ENCODE measurements around the gene CALU.

The CALU gene

DNA sequence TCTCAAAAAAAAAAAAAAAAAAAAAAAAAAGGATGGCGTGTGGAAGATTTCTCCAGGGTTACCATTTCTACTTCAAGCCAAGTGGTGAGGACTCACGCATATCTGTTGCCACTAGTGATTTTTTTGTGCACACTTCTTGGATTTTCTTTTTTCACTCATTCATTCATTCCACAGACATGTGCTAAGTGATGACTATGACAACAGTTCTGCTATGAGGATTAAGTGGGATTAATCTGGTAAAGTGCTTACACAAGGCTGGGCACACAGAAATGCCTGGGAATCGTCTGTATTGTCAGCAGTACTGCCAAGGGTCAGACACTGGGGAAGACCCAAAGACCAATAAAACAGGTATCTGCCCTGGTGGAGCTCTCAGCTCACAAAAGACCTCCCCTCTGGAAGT is 42.7 kb downstream of the CALU start:
- H3K27me3 Mint-ChIP-seq = no peaks in the 10 kb centered on the region

DNA sequence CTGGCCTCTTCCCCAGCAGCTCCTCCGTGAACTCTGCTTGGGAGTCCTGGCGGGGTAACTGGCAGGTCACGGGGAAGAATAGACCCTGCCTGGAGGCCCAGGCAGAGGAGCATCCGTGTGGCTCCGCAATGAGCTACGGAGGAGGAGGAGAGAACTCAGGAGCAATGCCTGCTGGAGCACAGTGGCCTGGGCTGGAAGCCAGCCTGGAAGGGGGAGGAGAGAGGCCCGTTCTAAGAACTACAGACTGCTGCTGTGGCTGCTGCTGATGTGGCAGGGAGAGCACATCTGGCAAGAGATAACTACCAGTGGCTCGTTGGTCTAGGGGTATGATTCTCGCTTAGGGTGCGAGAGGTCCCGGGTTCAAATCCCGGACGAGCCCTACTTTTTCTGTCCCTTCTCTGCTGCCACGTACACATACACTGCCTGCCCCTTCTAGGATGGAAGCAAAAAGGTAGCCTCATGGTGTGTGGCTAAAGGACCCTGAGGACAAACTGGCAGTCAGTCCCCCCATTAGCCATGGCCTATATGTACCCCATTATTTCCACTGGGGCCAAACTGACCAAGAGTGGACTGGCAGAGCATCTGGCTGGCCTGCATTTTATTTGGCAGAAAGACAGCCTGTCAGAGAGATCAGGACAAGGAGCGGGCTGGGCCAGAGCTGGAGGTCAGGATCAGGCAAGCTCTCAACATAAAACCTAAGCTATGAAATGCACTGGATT is 44.1 kb downstream of the CALU start:
- Mint-ChIP-seq H3K4me1 (no peaks in the 10 kb centered on the region), H3K4me3 (no peak overlapping the region), H3K27ac (peak overlapping the region in 1 of 2 donors; percentile 83), H3K27me3 (no peaks in the 10 kb centered on the region), H3K9me3 (peaks cover 0 to 5% of the 10 kb centered on the region in 2 donors)
- ATAC-seq = peak; percentile 35
- peak in 1 of 2 donors; percentile 17 for DNase-seq

More for the DNA sequence above, 42.7 kb downstream of the CALU start:
- H3K4me1 Mint-ChIP-seq = peaks cover 13% of the 10 kb centered on the region
- ATAC-seq = no peak
- H3K4me3 Mint-ChIP-seq = no peak overlapping the region
- DNase-seq = no peak
- peaks cover 6 to 19% of the 10 kb centered on the region in 2 donors for H3K9me3 Mint-ChIP-seq
- H3K27ac Mint-ChIP-seq = no peak overlapping the region

DNA sequence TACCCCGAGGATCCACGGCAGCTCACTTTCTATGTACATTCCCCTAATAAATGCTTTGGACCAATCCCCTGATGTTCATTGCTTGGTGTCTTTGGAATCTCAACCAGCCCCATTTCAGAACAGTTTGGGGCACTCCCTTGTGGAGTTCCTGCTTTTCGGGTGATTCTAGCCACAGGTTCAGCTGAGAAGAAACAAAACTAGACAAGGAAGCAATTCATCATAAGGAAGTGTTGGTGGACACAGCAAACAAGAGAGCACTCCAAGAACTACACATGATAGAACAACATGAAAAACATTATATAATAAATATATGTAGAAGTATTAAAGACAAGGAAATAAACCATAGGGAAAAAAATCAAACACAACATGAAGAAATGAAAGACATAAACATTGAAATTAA is 46.6 kb downstream of the CALU start:
- H3K27me3 Mint-ChIP-seq = peaks cover 19% of the 10 kb centered on the region
- no peak overlapping the region for H3K4me3 Mint-ChIP-seq
- DNase-seq (no peak), ATAC-seq (no peak)
- no peaks in the 10 kb centered on the region for H3K9me3 Mint-ChIP-seq
- H3K4me1 Mint-ChIP-seq = peaks cover 6% of the 10 kb centered on the region
- no peak overlapping the region for H3K27ac Mint-ChIP-seq

DNA sequence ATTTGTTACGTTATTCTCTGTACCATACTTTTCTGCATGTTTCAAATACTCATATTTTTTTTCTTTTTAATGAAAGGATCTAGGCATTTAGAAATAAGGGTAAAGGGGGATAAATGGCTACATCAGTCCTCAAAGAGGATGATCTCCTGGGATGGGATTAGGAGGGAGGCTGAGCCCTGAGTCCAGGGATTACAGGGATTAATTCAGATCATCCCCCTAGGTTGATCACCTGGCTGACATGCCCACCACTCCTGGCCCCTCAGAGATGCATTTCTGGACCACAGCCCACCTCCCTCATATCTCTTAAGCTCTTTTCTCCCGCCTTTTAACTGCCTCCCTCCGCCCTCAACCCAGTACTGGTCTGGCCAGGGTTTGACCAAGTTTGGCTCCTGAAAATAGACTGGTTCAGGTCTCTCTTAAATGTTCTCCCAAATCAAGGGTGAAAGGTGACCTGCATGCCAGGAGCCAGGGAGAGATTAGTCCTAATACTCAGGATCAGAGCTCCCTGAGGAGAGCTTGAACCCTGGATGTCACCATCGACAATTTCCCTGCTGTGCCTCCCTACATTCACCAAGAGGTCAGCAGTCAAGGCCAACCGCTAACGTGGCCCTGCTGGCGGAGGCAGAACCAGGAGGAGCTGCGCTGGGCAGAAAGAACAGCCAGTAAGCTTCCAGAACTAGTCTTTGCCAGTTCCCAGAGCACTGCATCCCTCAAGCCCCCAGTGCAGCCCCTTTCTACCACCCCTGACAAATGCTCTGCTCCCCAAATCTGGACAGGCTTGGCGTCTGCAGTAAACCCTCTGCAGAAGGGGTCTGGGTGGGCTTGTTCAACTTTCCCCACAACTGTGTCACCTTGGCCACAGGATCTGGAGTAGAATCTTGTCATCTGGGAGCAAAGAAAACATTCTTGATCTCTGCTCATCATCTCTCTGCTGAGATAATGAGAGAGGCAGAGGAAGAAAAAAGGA is 49.6 kb downstream of the CALU start:
- Mint-ChIP-seq H3K4me1 (peaks cover 15% of the 10 kb centered on the region), H3K27ac (no peak overlapping the region), H3K4me3 (no peak overlapping the region), H3K9me3 (no peaks in the 10 kb centered on the region), H3K27me3 (peaks cover 19% of the 10 kb centered on the region)
- DNase-seq = no peak
- no peak for ATAC-seq

DNA sequence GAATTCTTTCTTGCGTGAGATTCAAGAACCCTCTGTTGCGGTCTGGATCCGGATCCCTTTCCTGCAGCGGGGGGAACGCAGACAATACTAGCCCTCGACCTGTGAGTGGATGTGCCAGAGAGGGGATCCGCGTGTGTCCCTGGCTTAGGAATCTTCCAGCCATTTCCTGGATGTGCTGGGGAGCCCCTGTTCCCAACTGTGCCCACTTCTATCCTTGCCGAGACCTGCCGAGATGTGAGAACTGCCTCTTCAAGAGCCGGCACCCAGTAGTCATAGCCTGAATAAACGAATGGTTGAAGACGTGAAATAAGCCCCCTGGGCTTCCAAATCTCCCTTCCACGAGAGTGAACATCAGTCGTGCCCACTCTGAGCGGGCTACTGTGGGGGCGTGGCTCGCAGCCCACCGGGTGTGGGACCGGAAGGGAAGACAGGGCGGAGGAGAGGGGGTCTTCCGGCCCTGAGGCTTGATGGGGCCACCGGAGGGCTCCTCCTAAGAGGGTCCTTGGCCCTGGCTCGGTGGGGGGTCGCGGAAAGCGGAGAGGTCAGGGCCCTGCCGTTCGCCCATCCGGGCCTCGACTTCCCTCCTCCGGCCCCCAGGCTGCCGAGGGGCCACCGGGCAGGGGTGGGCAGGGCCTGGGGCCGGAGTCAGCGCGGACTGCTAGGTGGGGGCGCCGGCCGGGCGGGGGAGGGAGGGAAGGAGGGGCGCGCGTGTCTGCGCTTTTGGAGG is 51.3 kb downstream of the CALU start:
- no peaks in the 10 kb centered on the region for H3K9me3 Mint-ChIP-seq
- DNase-seq = no peak
- ATAC-seq = no peak
- peaks cover 19% of the 10 kb centered on the region for H3K27me3 Mint-ChIP-seq
- H3K4me1 Mint-ChIP-seq = peaks cover 15% of the 10 kb centered on the region
- peak overlapping the region; percentile 73 to 85 for H3K4me3 Mint-ChIP-seq
- H3K27ac Mint-ChIP-seq = peak overlapping the region; percentile 42 to 91

DNA sequence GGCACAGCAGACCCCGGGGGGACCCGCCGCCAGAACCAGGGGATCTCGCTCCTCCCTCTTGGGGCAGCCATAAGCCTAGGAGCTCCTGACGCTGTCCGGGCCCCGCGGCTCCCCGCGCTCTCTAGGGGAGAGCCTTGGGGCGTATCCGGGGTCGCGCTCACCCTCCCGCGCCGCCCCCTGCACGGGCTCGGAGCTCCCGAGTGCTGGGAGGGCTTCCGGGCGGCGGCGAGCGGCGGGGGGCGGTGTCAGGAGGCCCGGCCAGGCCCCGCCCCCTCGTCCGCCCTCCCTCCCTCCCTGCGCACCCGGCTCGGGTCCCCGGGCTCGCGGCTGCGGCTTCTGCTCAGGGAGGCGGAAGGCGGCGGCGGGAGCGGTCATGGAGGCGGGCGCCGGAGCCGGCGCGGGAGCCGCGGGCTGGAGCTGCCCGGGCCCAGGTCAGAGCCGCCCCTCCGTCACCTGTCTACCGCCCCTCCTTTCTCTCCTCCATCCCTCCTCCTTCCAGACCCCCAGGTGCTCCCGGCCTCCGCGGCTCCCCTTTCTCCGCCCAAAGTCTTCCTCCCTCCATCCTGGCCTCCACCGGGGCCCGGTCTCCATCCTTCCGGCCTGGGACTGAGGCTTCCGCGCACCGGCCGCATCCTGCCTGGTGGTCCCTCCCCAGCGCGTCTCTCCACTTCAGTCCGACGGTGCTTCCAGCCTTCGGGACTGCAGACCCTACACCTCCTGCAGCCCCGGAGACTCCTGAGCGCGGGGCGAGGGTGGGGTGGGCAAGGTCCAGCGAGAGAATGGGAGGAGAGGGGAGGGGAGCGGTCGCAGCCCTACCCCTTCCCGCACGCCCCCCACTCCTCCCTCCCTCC is 52.2 kb downstream of the CALU start, which contains the start of gene CCDC136:
Gene CCDC136, plus strand, starts transcription at position 848 of the 851 bp plus-strand sequence. CDS start 444 bp downstream, outside the sequence.
- Mint-ChIP-seq H3K9me3 (no peaks in the 10 kb centered on the region), H3K4me3 (peak within 1 kb of the TSS; percentile 94 to 95), H3K27me3 (peaks cover 19% of the 10 kb centered on the region), H3K4me1 (peaks cover 15% of the 10 kb centered on the region), H3K27ac (peak within 1 kb of the TSS; percentile 81 to 93)
- DNase-seq = peak; percentile 69 to 73
- ATAC-seq = peak; percentile 87

DNA sequence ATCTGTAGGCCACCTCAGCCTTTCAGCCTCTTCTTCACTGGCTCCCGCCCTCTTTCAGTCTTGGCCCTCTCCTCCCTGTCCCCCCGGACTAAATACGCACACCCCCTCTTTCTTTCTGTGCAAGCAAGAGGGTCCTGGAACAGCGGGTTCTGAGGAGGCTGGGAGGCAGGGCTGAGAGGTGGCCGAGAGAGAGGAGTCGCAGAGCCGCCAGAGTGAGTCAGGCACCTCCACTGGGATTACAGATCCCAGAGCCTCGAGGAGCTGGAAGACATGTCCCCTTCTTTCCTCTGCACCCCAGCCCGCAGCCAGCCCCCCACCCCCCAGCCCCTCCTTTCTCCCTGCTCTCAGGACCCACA is 52.8 kb downstream of the CALU start:
- peak overlapping the region in 1 of 2 donors; percentile 81 for H3K27ac Mint-ChIP-seq

DNA sequence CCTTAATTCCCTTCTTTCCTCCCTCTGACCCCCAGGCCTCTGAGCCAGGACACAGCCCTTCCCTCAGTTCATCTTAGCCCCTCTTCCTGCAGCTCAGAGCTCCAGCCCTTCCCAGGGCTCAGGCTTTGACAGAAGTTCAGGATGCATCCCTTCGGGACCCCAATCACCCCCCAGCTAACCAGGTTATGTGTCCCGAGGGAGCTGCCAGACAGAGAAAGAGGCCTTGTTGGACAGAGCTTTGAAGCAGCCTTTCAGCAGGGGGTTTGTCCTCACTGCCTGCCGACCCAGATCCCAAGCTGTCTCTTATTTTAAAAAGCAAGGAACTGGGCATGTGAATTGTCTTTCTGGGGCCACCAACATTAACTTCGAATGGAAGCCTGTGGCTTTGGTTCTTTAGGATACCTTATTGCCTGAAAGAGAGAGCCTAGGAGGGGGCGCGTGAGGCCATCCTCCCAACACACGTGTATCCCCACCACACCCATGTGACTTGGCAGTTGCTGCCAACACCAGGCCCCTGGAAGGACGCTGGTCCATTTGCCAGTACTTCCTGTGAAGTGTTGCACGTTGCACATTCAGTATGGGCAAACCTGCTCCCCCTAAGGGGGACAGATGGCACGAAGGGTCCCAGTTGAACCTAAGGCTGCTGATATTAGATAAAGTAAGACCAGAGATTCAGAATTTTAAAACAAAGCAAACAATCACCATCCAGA is 53.5 kb downstream of the CALU start:
- Mint-ChIP-seq H3K27me3 (peaks cover 19% of the 10 kb centered on the region), H3K27ac (peak overlapping the region; percentile 47 to 68), H3K4me3 (peak overlapping the region; percentile 60 to 95), H3K9me3 (no peaks in the 10 kb centered on the region), H3K4me1 (peaks cover 15% of the 10 kb centered on the region)
- no peak for DNase-seq
- no peak for ATAC-seq

More for the DNA sequence above, 52.8 kb downstream of the CALU start:
- Mint-ChIP-seq H3K27me3 (peaks cover 19% of the 10 kb centered on the region), H3K4me1 (peaks cover 15% of the 10 kb centered on the region), H3K4me3 (peak overlapping the region; percentile 94 to 95), H3K9me3 (no peaks in the 10 kb centered on the region)
- no peak for DNase-seq
- ATAC-seq = no peak

DNA sequence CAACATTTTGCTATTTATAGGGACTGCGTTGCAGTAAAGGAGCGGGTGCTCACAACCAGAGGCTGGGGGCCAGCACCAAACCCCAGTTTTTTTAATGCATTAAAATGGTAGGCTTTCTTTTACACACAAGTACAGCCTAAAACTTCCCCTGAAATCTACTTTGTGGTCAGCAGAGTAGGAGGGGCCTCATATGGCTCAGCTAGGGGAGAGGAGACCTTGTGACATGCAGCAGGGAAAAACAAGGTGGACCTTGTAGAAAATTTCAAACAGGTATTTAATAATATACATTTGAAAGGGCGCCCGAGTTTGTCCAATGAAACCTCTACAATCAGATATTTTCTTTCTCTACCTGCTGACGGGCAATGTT is 54.0 kb downstream of the CALU start:
- H3K9me3 Mint-ChIP-seq = no peaks in the 10 kb centered on the region
- peaks cover 15% of the 10 kb centered on the region for H3K4me1 Mint-ChIP-seq
- H3K4me3 Mint-ChIP-seq = no peak overlapping the region
- H3K27ac Mint-ChIP-seq = no peak overlapping the region
- no peak for DNase-seq
- H3K27me3 Mint-ChIP-seq = peaks cover 19% of the 10 kb centered on the region
- no peak for ATAC-seq

DNA sequence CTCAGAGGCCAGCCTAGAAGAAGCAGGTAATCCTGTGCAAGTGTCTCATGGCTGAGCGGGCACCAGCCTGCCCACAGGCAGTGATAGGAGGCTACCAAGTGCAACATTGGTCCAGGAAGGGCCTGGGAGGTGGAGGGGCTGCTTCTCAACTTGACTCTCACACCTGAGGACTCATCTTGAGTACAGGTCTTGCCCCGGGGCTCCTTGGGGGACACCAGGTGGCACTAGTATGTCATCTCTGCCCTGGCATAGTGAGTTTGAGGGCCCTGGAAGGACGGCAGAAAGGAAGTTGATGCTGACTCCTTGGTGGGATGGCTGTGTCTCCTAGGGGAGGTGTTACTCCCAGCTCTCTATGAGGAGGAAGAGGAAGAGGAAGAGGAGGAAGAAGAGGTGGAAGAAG is 54.9 kb downstream of the CALU start:
- H3K9me3 Mint-ChIP-seq = no peaks in the 10 kb centered on the region
- H3K27ac Mint-ChIP-seq = peak overlapping the region in 1 of 2 donors; percentile 92
- H3K4me3 Mint-ChIP-seq = no peak overlapping the region
- peak; percentile 16 to 26 for DNase-seq
- ATAC-seq = no peak
- H3K27me3 Mint-ChIP-seq = peaks cover 14% of the 10 kb centered on the region
- peaks cover 15% of the 10 kb centered on the region for H3K4me1 Mint-ChIP-seq

DNA sequence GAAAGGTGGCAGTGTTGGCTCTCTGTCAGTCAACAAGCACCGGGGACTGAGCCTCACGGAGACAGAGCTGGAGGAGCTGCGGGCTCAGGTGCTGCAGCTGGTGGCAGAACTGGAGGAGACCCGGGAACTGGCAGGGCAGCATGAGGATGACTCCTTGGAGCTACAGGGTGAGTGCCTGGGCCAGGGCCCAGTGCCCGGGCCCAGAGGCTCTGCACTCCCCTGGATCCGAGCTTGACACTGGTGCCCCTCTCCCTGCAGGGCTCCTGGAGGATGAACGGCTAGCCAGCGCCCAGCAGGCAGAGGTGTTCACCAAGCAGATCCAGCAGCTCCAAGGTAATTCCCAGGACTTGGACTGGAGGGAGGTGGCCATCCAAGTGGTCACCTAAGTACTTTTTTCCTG is 55.3 kb downstream of the CALU start:
- no peak for ATAC-seq
- Mint-ChIP-seq H3K27ac (no peak overlapping the region), H3K4me3 (no peak overlapping the region), H3K4me1 (peaks cover 15% of the 10 kb centered on the region), H3K27me3 (peaks cover 10% of the 10 kb centered on the region), H3K9me3 (no peaks in the 10 kb centered on the region)
- DNase-seq = no peak

DNA sequence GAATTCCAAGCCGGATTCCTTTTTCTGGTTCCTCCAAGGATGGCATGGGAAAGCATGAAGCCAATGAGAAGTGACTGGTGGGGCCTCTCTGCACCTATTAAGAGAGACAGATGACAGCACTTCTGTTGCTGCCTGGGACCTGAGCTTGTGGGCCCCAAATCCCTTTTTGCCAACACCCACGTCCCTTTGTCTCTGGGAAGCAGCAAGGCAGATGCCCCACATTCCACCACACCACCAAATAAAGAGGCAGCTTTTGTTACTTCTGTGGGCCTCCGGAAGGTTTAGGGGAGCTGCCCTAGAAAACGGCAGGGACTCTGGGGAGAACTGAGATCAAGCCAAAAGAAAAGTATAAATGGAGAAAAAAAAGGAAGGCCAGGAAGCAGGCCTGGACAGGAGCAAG is 56.0 kb downstream of the CALU start:
- no peak overlapping the region for H3K4me3 Mint-ChIP-seq
- H3K27ac Mint-ChIP-seq = no peak overlapping the region

DNA sequence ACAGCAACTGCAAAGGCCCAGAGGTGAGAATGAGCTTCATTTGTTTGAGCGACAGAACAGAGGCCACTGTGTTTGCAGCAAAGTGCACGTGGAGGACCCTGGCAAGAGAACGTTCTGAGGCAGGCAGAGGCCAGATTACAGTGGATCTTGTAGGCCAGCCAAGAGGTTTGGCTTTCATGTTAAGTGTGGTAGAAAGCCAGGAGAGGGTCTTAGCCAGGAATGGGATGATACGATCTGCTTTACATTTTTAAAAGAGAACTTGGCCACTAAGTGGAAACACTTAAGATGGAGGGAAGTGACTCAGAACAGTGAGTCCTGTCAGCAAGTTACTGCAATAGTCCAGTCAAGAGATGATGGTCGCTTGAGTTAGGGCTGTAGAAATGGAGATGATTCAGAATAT is 57.2 kb downstream of the CALU start:
- H3K27ac Mint-ChIP-seq = peak overlapping the region in 1 of 2 donors; percentile 50
- H3K4me1 Mint-ChIP-seq = peaks cover 9% of the 10 kb centered on the region
- H3K9me3 Mint-ChIP-seq = no peaks in the 10 kb centered on the region
- H3K27me3 Mint-ChIP-seq = no peaks in the 10 kb centered on the region
- DNase-seq (no peak), ATAC-seq (no peak)
- H3K4me3 Mint-ChIP-seq = no peak overlapping the region

More for the DNA sequence above, 56.0 kb downstream of the CALU start:
- DNase-seq = no peak
- Mint-ChIP-seq H3K9me3 (no peaks in the 10 kb centered on the region), H3K4me1 (peaks cover 14% of the 10 kb centered on the region), H3K27me3 (peaks cover 4% of the 10 kb centered on the region)
- no peak for ATAC-seq

DNA sequence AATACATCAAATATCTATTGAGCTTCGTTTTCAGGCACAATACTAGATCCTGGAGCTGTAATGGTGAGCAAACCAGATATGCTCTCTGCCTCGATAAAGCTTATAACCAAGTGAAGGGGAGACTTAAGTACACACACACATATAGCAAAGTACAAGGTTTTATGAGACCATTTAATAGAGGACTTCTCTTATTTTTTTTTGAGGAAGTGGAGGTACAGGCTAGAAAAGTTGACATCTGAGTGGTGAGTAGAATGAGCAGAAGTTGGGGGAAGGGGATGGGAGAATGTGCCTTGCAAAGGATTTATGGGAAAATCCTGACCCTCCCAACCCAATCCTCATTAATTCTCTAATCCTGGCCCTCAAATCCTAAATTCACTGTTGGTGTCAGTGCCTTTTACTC is 60.3 kb downstream of the CALU start:
- Mint-ChIP-seq H3K27me3 (no peaks in the 10 kb centered on the region), H3K4me3 (no peak overlapping the region), H3K9me3 (no peaks in the 10 kb centered on the region), H3K4me1 (no peaks in the 10 kb centered on the region), H3K27ac (no peak overlapping the region)
- ATAC-seq (no peak), DNase-seq (no peak)
